ENCODE results near the gene LRIG1. TPM values are rescaled to one million over a fixed set of nuclear protein-coding genes. Genes with fewer than 3 reads are reported as not detected.
A peak's percentile ranks its signal among the peaks of the same experiment; 100 is the strongest.

The LRIG1 gene
- total and polyA plus RNA-seq, 2 experiments from 2014 or later = 8.2 to 13.3 TPM

DNA sequence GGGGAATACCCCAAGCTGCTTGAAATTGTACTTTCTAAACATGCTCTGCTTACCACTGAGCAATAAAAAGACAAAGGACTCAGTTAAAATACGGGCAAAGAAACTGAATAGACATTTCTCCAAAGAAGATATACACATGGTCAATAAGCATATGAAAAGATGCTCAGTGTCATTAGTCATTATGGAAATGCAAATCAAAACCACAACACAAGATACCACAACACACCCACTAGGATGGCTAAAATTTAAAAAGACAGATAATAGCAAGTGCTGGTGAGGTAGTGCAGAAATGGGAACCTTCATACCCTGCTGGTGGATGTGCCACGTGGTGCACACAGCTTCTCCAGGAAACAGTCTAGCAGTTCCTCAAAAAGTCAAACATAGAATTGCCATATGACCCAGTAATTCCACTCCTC, 21.3 kb downstream of the LRIG1 start:
- no peaks in the 10 kb centered on the region for H3K36me3 ChIP-seq (replicated peaks; ENCODE audit: insufficient read depth, low read depth)
- no peak for DNase-seq (ENCODE audit: low spot score)
- H3K9me3 ChIP-seq (ENCODE audit: low read depth) = no peaks in the 10 kb centered on the region
- H3K4me2 ChIP-seq = peak overlapping the region; percentile 24
- H3K27me3 ChIP-seq = no peaks in the 10 kb centered on the region
- no peak overlapping the region for H3K4me3 ChIP-seq
- no peaks in the 10 kb centered on the region for H4K20me1 ChIP-seq (ENCODE audit: insufficient read depth, poor library complexity, severe bottlenecking)
- TF ChIP-seq EZH2 (IDR thresholded peaks at IDR 0.05; ENCODE audit: borderline replicate concordance) = no peak
- TF ChIP-seq, protein P1, sequence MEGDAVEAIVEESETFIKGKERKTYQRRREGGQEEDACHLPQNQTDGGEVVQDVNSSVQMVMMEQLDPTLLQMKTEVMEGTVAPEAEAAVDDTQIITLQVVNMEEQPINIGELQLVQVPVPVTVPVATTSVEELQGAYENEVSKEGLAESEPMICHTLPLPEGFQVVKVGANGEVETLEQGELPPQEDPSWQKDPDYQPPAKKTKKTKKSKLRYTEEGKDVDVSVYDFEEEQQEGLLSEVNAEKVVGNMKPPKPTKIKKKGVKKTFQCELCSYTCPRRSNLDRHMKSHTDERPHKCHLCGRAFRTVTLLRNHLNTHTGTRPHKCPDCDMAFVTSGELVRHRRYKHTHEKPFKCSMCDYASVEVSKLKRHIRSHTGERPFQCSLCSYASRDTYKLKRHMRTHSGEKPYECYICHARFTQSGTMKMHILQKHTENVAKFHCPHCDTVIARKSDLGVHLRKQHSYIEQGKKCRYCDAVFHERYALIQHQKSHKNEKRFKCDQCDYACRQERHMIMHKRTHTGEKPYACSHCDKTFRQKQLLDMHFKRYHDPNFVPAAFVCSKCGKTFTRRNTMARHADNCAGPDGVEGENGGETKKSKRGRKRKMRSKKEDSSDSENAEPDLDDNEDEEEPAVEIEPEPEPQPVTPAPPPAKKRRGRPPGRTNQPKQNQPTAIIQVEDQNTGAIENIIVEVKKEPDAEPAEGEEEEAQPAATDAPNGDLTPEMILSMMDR (IDR thresholded peaks at IDR 0.05; ENCODE audit: poor library complexity) = no peak
- TF ChIP-seq EZH2phosphoT487 (IDR thresholded peaks at IDR 0.05; ENCODE audit: low read depth, severe bottlenecking, unreplicated experiment) = no peak
- H3K79me2 ChIP-seq = peaks cover 54% of the 10 kb centered on the region
- 86% methylated on average over 2 of the region's 2 CpGs for WGBS (ENCODE audit: low lambda C conversion rate, missing lambda C conversion rate)
- no peaks in the 10 kb centered on the region for H3K9me2 ChIP-seq (replicated peaks; ENCODE audit: insufficient read depth)
- H2AFZ ChIP-seq = no peak overlapping the region
- H3K4me1 ChIP-seq (ENCODE audit: insufficient read depth) = peaks cover 59% of the 10 kb centered on the region
- H3K27ac ChIP-seq = no peak overlapping the region

- H3K36me3 ChIP-seq (replicated peaks; ENCODE audit: insufficient read depth, low read depth) = no peaks in the 10 kb centered on the region
- H3K27ac ChIP-seq = no peak overlapping the region
- no peak for DNase-seq (ENCODE audit: low spot score)
- H3K4me1 ChIP-seq (ENCODE audit: insufficient read depth) = peaks cover 59% of the 10 kb centered on the region
- H3K27me3 ChIP-seq = no peaks in the 10 kb centered on the region
- peak overlapping the region; percentile 24 for H3K4me2 ChIP-seq
- no peaks in the 10 kb centered on the region for H4K20me1 ChIP-seq (ENCODE audit: insufficient read depth, poor library complexity, severe bottlenecking)
- WGBS (ENCODE audit: low lambda C conversion rate, missing lambda C conversion rate) = 46% methylated on average over 9 of the region's 9 CpGs
- H3K79me2 ChIP-seq = peaks cover 53% of the 10 kb centered on the region
- H3K9me3 ChIP-seq (ENCODE audit: low read depth) = no peaks in the 10 kb centered on the region
- no peak overlapping the region for H2AFZ ChIP-seq
- TF ChIP-seq, protein P1 (IDR thresholded peaks at IDR 0.05; ENCODE audit: poor library complexity) = no peak
- TF ChIP-seq EZH2phosphoT487 (IDR thresholded peaks at IDR 0.05; ENCODE audit: low read depth, severe bottlenecking, unreplicated experiment) = no peak
- TF ChIP-seq EZH2 (IDR thresholded peaks at IDR 0.05; ENCODE audit: borderline replicate concordance) = no peak
- H3K9me2 ChIP-seq (replicated peaks; ENCODE audit: insufficient read depth) = no peaks in the 10 kb centered on the region
- no peak overlapping the region for H3K4me3 ChIP-seq
Measured at GRCh38 chr3:66478960-66479359, 21.9 kb downstream of the LRIG1 start.

- H3K27me3 ChIP-seq = no peaks in the 10 kb centered on the region
- no peaks in the 10 kb centered on the region for H3K9me2 ChIP-seq (replicated peaks; ENCODE audit: insufficient read depth)
- peaks cover 54% of the 10 kb centered on the region for H3K79me2 ChIP-seq
- no peak overlapping the region for H3K4me2 ChIP-seq
- H3K27ac ChIP-seq = peak overlapping the region; percentile 46
- peaks cover 62% of the 10 kb centered on the region for H3K4me1 ChIP-seq (ENCODE audit: insufficient read depth)
- DNase-seq (ENCODE audit: low spot score) = peak; percentile 51
- 69% methylated on average over 7 of the region's 7 CpGs for WGBS (ENCODE audit: low lambda C conversion rate, missing lambda C conversion rate)
- no peak overlapping the region for H3K4me3 ChIP-seq
- TF ChIP-seq, protein P1 (IDR thresholded peaks at IDR 0.05; ENCODE audit: poor library complexity) = no peak
- TF ChIP-seq EZH2phosphoT487 (IDR thresholded peaks at IDR 0.05; ENCODE audit: low read depth, severe bottlenecking, unreplicated experiment) = no peak
- TF ChIP-seq EZH2 (IDR thresholded peaks at IDR 0.05; ENCODE audit: borderline replicate concordance) = no peak
- H3K36me3 ChIP-seq (replicated peaks; ENCODE audit: insufficient read depth, low read depth) = no peaks in the 10 kb centered on the region
- H3K9me3 ChIP-seq (ENCODE audit: low read depth) = no peaks in the 10 kb centered on the region
- H4K20me1 ChIP-seq (ENCODE audit: insufficient read depth, poor library complexity, severe bottlenecking) = no peaks in the 10 kb centered on the region
- no peak overlapping the region for H2AFZ ChIP-seq
Measured at GRCh38 chr3:66477856-66478255, 23.0 kb downstream of the LRIG1 start.
